Psoas muscle (tissue), 8 donors: ENCODE measurements around the gene ATG4B. TPM values are rescaled to one million over a fixed set of nuclear protein-coding genes. Genes with fewer than 3 reads are reported as not detected.

Experiments used
- ATAC-seq, 4 donors: fragments of 200-7000 bp; cut with Tn5 transposase; one replicate each; pipeline ENCODE4 v1.9.1; 2020; ENCODE audit warnings: moderate library complexity in 3 of 4, mild to moderate bottlenecking in 2 of 4
- DNase-seq, 2 donors: peaks; one replicate each; pipeline ENCODE4 v3.0.0-alpha.2; 2020
- H3K27ac ChIP-seq: fragments of 200-600 bp; one replicate; pipeline ENCODE4 v1.8.0; 2022
- H3K27me3 ChIP-seq, 3 donors: fragments of 200-600 bp in 1 of 3; one replicate each; pipeline versions ENCODE4 v1.6.1 to v1.8.0; 2013 to 2022; ENCODE audit warnings: low read length in 2 of 3, mild to moderate bottlenecking in 2 of 3, moderate library complexity in 1 of 3; ENCODE audit not compliant: insufficient read depth in 3 of 3
- H3K36me3 ChIP-seq, 2 donors: fragments of 200-600 bp in 1 of 2; one replicate each; pipeline versions ENCODE4 v1.6.1 to v1.8.0; 2013 to 2022; ENCODE audit warnings: low read depth in 1 of 2, mild to moderate bottlenecking in 1 of 2, moderate library complexity in 1 of 2; ENCODE audit not compliant: insufficient read depth in 1 of 2
- H3K4me1 ChIP-seq: fragments of 200-600 bp; one replicate; pipeline ENCODE4 v1.8.0; 2022
- H3K4me3 ChIP-seq: fragments of 200-600 bp; one replicate; pipeline ENCODE4 v1.8.0; 2022; ENCODE audit warnings: mild to moderate bottlenecking
- H3K9me3 ChIP-seq: fragments of 200-600 bp; one replicate; pipeline ENCODE4 v1.8.0; 2022
- CTCF ChIP-seq: fragments of 200-600 bp; IDR thresholded peaks from one replicate; pipeline ENCODE4 v1.8.0; 2022; ENCODE audit warnings: antibody characterized with exemption
- WGBS, 3 donors: extraction: QIAGEN DNeasy Blood & Tissue Kit; methylation state at CpG; one replicate each; pipeline versions ENCODE4 v1.1.6 to v1.1.7; 2013; 5-methylcytosine and 5-hydroxymethylcytosine counted together
- intact Hi-C, 2 donors: fragments of 100-400 bp; cut with DNase I; formaldehyde crosslinking; loops; one replicate each; pipeline versions ENCODE4 v1.11.0 to v1.14.2; 2022
- polyA plus RNA-seq, 3 donors: library from polyadenylated mRNA; stranded (reverse); fragments of 200-250 nt; gene quantifications; one replicate each; pipeline ENCODE4 v1.2.3, GENCODE V29; 2013
- total RNA-seq, 4 donors: library from RNA; stranded (reverse); fragmentation: NEBNext Ultra II Directional in 2 of 4; extraction: Animal tissue kit (Norgen Biotek cat#: 25700) in 2 of 4; gene quantifications; one replicate each; pipeline versions ENCODE4 v1.2.1 to v1.2.4, GENCODE V29; 2021 to 2023
- donor health status: healthy with polysubstance abuse.
- donor health status: DM: no; HTN: no; CAD: no; lungs with moderate emphysema.
- donor health status: Bipolar disorder and iron deficiency.
- donor health status: healthy.
- donor health status: DM: yes; HTN: yes; CAD: no.
- donor health status: DM: no; HTN: no; CAD: no.
- donor health status: DM: no; HTN: no; CAD: no.
- donor health status: DM: yes; HTN: yes; CAD: no.

ATG4B gene
- total and polyA plus RNA-seq, 7 donors = 33.7 to 51.3 (median 40.0) TPM

- ATAC-seq (no peak), DNase-seq (no peak)
- TF ChIP-seq CTCF = no peak
- Histone ChIP-seq H3K9me3 (no peaks in the 10 kb centered on the region), H3K27me3 (no peaks in the 10 kb centered on the region), H3K27ac (no peak overlapping the region), H3K4me3 (no peak overlapping the region), H3K36me3 (peaks cover 3 to 82% of the 10 kb centered on the region in 2 donors), H3K4me1 (no peaks in the 10 kb centered on the region)
- WGBS, 3 donors = 91 to 94% (median 93%) methylated on average over 30 to 31 of the region's 31 CpGs
- intact Hi-C loops = no loop called here
Measured at GRCh38 chr2:241671457-241672240, 34.2 kb downstream of the ATG4B start.

DNA sequence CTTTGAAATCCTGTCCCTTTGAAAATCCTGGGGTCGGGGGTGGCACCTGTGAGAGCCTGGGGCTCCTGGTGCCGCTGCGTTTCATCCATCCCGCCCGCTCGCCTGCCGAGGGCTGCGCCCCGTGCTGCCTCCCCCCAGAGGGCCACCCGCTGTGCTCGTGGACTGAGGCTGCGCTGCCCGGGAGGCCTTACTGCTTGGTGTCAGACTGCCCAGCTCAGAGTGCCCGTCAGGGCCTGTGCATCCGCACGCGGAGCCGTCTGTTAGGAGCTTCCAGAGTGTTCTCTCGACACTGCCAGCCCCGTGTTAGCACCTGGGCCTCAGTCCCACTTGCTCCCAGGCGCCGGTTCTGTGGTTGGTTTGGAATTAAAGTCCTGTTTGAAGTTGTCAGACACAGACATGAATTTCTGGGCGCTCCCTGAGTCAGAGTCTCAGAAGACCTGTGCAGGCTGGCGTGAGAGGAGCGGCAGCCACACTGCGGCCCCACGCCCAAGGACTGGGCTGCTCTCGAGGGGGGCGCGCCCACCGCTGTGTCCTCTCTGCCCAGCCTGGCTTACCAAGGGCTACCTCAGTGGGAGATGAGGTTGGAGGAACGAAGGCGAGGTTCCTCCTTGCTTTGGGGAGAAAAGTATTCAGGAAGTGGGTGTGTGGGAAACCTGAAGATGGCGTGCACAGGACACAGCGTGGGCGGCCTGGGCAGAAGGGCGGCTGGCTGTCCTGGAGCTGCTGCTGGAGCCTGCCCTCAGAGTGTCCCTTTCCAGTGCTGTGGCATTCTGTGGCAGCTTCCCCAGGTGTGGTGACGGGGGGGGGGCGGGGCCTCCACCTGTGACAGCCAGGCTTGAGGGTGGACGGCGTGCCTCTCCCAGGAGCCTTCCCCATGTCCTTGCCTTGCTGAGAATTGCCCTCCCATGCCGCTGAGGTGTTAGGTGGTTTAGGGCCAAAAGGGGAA lies 35.0 kb downstream of the ATG4B start:
- Histone ChIP-seq H3K9me3 (no peaks in the 10 kb centered on the region), H3K4me1 (no peaks in the 10 kb centered on the region), H3K27me3 (no peaks in the 10 kb centered on the region), H3K27ac (no peak overlapping the region), H3K4me3 (no peak overlapping the region), H3K36me3 (peaks cover 3 to 82% of the 10 kb centered on the region in 2 donors)
- DNase-seq (no peak), ATAC-seq (no peak)
- intact Hi-C loops = no loop called here
- 91 to 93% (median 93%) methylated on average over 41 to 42 of the region's 42 CpGs for whole genome bisulfite sequencing, 3 donors
- TF ChIP-seq CTCF = no peak

GRCh38 chr2:241673189-241673663 lies 35.7 kb downstream of the ATG4B start:
- WGBS, 3 donors = 85 to 89% (median 88%) methylated on average over 18 of the region's 18 CpGs
- Histone ChIP-seq H3K9me3 (no peaks in the 10 kb centered on the region), H3K4me3 (no peak overlapping the region), H3K27me3 (no peaks in the 10 kb centered on the region), H3K27ac (no peak overlapping the region), H3K4me1 (no peaks in the 10 kb centered on the region), H3K36me3 (peaks cover 3 to 82% of the 10 kb centered on the region in 2 donors)
- intact Hi-C loops = no loop called here
- no peak for TF ChIP-seq CTCF
- DNase-seq = no peak
- no peak for ATAC-seq

DNA sequence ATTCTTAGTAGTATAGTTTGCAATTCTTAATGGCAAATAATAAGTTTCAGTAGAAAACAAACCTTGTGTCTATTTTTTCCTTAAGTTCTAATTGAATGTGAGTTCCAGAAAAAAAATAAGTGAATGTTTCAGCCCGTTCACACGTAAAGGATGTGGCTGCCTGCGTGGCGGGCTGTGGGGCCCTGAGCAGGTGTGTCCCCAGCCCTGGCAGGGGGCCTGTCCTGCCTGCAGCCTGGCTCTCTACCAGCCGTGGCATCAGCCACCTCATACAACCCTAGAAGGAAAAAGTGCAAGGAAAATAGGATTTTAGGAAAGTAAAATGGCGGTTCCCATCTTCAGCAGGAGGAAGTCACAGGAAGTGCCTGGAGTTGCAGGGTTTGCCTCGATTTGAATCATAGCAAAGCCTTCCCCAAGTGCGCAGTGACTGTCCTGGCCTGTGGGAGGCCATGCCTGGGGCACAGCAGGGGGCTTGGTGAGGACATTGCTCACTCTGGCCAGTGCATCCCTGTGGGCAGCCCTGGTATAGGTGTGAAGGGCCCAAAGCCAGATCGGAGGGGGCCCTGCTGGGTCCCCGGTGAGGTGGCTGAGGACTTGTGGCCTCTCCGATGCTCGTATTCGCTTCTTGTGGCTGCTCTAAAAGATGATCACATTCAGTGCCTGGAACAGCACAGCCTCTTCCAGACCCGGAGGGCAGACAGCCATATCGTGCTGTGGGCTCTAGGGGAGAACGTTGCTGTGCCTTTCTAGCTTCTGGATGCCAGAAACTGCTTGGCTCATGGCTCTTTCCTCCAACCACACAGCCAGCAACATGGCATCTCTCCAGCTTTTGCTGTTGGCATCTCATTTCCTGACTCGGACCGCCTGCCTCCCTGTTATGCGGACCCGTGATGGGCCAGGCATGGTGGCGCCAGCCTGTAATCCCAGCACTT lies 36.6 kb downstream of the ATG4B start:
- no peak overlapping the region for H3K27ac ChIP-seq
- 57 to 61% (median 59%) methylated on average over 21 of the region's 21 CpGs for WGBS, 3 donors
- H3K36me3 ChIP-seq = peaks cover 3 to 81% of the 10 kb centered on the region in 2 donors
- intact Hi-C loops = no loop called here
- no peak for TF ChIP-seq CTCF
- no peak overlapping the region for H3K4me3 ChIP-seq
- H3K27me3 ChIP-seq = no peaks in the 10 kb centered on the region
- ATAC-seq (no peak), DNase-seq (no peak)
- no peaks in the 10 kb centered on the region for H3K9me3 ChIP-seq
- H3K4me1 ChIP-seq = no peaks in the 10 kb centered on the region
